Measurements from ENCODE around the gene SDHA. TPM values are rescaled to one million over a fixed set of nuclear protein-coding genes. Genes with fewer than 3 reads are reported as not detected.
A peak's percentile ranks its signal among the peaks of the same experiment; 100 is the strongest.

SDHA gene
- total RNA-seq, 1 donor from 2014 or later, result 232 TPM

DNA sequence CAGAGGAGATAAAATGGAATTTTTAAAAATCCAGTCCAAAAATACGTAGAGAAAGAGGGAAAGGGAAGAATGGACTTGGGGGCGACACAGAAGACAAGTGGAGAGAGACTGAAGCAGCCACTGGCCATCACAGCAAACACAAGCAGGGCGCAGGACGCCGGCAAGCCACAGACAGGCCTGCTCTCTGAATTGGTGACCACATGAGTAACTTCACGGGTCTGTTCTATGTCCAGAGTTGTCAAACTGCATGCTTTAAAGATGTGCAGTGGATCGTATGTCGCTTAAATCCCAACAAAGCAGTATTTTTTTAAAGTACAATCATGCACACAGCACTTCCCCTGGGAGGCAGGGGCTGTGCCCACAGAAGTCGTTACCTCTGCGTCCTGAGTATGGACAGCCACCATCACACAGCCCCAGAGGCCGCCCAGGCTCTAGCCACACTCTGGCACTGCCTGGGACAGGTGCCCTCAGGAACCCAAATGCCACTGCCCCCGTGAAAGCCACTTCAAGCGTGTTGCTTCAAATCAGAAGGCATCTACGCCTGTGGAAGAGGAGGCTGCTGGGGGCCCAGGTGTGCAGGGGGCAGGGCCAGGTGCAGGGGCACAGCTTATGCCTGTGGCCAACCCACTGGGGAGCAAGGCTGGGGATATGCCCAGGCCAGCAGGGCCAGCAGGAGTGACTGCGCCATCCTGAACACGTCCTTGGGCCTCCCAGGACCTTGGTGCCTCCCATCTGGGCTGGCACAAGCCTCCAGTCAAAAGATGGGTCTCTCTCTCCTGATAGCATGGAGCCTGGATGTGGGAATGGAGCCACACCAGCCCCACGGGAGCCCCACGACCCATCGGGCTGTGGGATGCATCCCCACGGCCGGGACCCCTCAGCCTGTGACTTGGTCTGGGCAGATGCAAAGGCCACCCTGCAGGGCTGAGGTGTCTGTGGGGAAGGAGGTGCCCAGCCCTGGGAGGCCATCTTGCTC is 32.7 kb upstream of the SDHA start:
- no peak for ATAC-seq

DNA sequence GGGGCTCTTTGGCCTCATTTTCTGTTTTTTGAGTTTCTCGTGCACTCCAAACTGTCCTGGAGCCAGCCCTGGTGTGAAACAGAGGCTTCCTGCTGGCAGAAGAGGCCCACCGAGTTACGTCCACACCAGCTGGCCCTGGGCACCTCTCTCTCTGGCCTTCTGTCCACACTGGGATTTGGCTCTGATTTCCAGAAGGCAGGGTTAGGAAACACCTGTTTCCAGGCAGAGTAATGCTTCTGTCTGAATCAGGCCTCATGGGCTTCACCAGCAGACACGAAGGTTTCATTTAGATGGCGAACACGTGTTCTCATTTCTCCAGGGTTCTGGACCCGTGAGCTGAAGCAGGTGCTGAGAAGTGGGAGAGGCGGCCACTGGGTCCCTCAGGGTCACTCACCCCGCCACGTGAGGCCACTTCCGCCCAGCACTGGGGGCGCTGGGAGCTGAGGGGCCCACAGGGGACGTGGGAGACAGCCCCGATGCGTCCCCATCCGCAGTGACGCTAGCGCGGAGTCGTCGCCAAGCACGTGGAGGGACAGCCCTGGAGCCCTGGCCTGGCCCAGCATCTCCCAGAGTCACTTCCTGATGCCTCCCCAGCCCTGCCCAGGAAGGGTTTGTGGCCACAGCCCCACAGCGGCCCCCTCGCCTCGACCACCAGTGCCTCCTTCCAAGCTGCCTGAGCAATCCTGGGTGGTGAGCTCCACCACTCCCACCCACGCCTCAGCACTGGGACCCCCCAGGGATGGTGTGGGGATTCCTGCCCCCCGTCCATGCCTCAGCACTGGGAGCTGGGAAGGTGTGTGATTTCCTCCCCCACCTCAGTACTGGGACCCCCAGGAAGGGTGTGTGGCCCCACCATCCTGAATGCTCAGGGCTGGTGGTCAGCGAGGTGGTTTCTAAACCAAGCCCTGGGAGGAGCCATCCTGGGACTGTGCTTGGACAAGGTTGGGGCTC is 31.8 kb upstream of the SDHA start:
- DNase-seq (ENCODE audit: low spot score) (no peak), ATAC-seq (no peak)

More for the DNA sequence above, 32.7 kb upstream of the SDHA start:
- DNase-seq (ENCODE audit: low spot score), result no peak

DNA sequence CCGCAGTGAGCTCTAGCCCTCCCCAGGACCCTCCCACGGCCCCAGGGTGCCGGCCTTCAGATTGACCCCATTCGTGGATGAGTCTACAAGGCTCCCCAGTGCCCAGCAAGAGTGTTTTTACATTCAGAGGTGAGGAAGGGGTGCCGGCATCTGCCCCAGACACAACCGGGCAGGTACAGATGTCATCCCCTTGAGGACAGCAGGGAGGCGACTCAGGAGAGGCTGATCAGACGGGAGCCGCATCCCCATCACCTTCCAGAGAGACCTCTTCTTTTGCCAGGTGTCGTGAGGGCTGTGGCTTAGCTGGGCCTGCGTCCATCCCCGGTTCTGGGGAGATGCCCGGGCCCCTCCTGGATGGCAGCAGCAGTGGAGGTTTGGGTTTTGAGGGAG is 31.1 kb upstream of the SDHA start:
- DNase-seq (ENCODE audit: low spot score), result no peak
- no peak for ATAC-seq

DNA sequence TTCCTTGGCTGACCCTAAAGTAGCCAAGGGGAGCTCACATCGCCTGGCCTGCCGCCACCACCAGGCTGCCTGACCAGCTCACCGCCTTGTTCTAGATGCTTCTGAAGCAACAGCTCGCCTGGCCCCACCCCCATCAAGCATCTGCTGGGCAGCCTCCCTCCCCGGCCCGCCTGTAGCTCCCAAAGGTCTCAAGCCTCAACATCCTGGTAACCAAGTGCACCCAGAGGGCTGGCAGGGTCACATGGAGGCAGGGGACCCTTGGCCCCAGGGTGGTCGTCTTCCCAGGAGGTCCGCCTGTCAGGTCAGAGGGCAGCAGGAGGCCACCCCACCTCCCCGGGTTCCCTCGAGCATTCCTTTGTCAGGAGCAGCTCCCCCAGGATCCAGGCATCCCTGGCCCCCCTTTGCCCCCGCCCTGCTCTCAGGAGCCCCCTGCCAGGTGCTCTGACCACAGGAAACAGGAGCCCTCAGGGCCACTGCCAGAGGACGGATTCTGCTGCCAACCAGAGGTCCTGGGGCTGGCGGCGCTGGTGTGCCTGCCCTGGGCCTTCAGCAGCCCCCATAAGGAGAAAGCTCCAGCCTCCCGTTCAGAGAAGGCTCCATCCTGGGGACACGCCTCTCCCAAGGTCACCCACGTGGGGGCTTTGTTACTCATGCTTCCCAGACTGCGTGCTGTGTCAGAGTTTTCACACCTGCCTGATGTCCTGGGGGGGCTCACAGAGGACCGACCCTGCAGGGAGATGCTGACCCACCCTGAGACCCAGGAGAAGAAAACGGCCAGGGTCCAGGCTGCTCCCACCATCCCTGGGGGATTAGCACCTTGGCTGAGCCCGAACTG is 30.3 kb upstream of the SDHA start:
- DNase-seq (ENCODE audit: low spot score), result no peak
- no peak for ATAC-seq

DNA sequence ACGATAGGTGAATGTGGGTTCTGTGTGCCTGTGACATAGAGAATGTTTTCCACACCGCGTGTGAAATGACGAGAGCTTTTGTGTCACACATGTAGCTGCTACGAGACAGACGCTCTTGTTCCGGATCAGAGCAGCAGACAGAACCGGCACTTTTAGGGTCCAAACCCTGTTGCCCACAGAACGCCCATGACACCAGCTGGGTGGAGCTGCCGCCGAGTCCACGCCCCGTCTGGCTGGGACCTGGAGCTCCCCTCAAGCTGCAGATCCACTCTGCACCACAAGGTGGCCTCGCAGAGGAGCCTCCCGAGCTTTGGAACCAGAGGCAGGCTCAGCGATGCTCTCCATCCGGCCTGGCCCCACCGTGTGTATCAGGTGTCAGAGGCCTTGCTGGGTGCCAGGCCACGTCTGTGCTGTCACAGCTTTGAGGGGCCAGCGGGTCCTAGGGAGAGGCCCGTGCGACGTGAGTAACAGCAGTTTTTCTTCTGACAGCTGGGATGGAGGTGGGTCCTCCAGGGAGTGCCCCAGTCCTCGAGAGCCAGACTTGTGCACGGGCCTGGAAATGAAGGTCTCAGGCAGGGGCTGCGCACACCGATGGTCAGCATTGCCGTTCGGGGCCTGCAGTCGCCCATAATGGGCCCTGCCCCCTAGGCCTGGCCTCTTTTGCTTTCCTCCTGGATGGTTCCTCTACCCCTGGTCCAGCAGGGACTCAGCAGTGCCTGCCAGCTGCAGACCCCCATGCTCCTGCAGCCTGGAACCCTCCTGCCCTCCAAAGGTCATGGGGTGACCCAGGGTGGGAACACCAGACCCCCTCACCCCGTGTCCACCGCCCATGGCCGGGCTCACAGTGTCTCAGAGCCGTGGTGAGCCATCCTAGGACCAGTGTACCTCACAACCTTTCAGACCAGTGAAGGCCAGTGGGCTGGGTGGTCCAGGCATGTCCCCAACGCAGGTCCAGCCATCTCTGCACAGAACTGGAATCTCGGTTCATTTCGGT is 29.3 kb upstream of the SDHA start:
- DNase-seq (ENCODE audit: low spot score) (peak; percentile 85), ATAC-seq (peak; percentile 80)

DNA sequence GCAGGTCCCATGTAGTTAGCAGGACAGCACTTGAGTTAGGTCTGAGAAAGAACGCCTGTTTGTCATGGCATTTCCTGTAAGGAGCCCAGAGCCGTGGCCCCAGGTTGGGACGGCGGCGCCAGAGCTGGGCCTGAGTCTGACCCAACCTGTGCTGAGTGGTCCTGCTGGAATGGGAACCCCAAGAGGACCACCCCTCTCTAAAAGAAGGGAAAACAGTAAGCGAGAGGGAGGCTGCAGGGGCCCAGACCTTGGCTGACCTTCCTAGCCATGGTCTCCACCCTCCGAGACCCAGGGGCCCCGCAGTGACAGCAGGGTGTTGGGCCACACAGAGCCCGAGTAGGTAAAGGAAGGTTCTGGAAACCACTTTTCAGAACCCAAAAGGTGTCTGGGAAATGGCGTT is 28.6 kb upstream of the SDHA start:
- DNase-seq (ENCODE audit: low spot score) (no peak), ATAC-seq (no peak)

DNA sequence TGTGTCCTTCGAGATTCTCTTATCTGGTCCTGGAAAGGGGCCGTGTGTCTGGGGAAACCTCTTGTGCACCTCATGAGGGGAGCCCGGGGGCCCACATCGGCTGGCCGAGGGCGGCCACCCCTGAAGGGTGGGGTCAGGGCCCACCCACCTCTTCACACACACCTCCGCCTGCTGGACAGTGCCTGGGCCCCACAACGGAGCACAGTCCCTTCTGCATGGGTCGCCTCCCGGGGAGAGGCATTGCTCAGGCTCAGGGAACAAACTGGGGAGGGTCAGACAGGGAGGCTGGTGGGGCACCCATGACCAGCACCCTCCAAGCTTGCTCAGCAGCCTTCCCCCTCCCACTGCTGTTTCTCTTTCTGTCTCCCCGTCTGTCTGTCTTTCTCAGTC is 28.1 kb upstream of the SDHA start:
- no peak for DNase-seq (ENCODE audit: low spot score)

DNA sequence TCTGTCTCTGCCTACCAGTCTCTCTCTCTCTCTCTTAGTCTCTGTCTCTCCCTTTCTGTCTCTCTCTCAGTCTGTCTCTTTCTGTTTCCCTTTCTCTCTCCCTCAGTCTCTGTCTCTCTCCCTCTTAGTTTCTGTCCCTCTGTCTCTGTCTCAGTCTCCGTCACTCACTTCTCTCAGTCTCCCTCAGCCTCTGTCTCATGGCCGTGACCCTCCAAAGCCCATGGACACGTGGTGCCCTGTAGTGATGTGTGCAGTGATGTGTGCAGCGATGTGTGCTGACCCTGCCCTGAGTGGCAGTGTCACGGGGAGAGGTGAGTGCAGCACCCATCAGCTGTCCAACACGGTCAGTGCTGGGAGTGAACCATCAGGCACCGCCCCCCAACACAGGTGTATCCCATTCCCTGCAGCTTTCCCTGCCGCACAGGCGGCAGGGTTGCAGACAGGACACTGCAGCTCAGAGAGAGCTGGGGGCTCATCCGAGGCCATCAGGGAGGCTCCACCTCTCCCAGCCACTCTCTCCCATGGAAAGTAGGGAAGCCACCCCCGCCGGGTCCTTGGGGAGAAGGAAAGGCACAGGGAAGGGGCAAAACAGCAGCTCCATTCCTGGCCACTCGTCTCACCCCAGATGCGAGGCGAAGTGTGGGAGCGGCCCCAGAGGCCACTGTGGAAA is 27.6 kb upstream of the SDHA start:
- DNase-seq (ENCODE audit: low spot score), result no peak
- peak; percentile 1 for ATAC-seq

More for the DNA sequence above, 28.1 kb upstream of the SDHA start:
- ATAC-seq, result no peak

DNA sequence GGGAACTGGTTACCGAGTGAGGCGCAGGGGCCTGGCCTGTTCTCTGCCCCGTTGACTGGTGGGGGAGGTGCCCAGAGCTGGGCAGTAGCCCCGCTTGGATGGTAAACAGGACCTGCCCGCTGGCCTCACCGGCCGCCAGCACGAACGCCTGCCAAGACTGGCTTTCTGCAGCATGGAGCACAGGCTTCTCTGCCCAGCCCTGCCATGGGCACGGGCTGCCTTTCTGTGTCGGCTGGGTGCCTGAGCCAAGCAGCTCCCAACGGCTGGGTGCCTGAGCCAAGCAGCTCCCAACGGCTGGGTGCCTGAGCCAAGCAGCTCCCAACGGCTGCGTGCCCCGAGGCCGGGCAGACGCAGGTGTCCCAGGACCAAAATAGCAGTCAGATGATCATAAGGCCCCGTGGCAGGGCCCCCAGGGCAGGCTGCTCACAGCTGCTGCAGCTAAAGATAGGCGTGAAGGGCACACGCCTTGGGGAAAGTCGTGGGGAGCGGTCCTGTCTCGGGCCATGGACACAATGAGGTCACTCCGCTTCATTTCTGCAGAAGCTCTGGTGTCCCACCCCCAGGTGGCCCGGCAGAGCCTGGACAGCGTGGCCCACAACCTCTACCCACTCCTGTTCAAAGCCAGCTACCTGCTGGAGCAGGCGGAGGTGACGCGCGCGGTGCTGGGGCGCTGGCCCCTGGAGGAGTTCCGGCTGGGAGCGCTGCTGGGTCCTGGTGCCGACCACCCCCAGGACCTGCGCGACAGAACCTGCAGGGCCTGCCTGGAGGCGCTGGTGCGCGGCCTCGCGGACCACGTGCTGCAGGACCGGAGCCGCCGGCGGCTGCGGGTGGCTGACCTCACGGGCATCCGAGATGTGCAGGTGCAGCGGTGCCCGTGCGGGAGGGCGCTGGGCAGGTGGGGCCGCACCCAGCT is 26.8 kb upstream of the SDHA start, which contains the start of gene LRRC14B:
Gene LRRC14B, plus strand, starts transcription at position 460 of the 913 bp plus-strand sequence. Its CDS starts 44 bp downstream, at position 504.
- DNase-seq (ENCODE audit: low spot score), result peak; percentile 95
- ATAC-seq, result peak; percentile 88

DNA sequence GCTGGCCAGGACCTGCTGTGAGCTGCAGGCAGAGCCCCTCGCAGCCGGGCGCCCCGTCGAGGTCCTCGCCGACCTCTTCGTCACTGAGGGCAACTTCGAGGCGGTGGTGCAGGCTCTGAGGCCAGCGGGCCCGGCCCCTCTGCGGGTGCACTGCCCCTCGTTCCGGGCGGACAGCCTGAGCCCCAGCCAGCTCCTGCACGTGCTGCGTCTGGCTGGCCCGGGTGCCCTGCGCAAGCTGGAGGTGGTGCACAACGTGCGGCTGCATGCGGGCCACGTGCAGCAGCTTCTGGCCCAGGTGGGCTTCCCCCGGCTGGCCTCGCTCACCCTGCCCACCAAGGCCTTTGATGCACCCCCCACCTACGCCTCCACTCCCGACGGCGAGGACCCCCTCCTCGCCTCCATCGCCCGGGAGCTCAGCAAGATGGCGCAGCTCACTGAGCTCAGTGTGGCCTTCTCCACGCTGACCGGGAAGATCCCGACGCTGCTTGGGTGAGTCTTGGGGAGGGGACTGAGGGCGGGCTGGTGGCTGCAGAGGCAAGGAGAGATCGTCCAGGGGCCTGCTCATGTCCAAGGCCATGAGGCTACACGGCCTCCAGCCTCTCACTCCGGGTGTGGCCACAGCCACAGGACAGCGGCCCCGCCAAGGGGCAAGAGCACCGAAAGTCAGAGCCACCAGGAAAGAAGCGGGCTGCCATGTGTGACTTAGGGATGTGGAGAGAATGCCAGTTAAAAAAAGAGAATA is 26.0 kb upstream of the SDHA start:
- DNase-seq (ENCODE audit: low spot score) (no peak), ATAC-seq (no peak)

DNA sequence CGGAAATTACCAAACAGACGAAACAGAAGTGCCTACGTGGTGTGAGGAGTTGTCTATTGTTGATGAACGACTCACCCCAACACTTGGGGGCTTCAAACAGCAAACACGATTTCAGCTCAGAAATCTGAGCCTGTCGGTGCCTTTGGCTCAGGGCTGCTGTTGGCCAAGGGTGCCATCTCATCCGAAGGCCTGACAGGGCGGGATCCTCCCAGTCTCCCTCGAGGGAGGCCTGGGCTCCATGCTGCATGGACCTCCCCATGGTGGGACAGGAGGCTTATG is 25.5 kb upstream of the SDHA start:
- no peak for DNase-seq (ENCODE audit: low spot score)
- no peak for ATAC-seq

DNA sequence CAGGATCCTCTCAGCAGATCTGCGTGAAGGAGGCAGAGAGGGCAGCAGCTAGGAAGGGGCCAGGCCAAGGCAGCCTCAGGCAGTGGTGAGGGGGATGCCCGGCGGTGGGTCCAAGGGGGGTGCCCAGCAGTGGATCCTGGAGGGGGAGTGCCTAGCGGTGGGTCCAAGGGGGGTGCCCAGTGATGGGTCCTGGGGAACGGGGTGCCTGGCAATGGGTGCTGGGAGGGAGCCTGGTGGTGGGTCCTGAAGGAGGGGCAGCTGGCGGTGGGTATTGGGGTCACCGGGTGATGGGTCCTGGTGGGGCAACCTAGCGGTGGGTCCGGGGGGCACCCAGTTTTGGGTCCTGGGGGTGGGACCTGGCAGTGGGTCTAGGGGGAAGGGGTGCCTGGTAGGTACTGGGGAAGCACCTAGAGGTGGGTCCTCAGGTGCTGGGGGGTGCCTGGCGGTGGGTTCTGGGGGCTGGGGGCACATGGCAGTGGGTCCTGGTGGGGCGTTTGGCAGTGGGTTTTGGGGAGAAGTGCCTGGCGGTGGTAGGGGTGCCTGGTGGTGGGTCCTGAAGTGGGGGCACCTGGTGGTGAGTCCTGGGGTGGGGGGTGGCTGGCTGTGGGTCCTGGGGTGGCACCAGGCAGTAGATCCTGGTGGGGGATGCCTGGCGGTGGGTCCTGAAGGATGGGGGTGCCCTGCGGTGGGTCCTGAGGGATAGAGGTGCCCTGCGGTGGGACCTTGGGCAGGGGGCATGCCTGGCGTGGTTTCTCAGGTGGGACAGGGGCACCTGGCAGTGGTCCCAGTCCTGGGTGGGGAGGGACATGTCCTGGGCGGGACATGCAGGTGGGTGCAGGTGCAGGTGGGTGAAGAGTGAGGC is 24.9 kb upstream of the SDHA start:
- ATAC-seq (no peak), DNase-seq (ENCODE audit: low spot score) (no peak)

DNA sequence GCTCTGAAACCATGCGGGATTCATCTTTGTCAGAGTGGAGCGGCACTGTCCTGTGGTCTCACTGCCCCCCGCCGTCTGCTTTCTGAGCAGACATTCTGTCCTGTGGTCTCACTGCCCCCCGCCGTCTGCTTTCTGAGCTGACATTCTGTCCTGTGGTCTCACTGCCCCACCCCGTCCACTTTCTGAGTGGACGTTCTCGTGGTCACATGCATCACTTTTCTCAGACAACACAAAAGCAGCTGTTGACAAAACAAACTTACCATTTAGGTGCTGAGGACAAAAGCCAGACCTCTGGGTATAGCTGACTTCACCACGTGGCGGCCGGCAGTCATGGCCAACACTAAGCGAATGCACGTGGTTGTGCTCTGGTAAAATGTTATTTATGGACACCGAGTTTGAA is 24.0 kb upstream of the SDHA start:
- DNase-seq (ENCODE audit: low spot score) (no peak), ATAC-seq (no peak)

DNA sequence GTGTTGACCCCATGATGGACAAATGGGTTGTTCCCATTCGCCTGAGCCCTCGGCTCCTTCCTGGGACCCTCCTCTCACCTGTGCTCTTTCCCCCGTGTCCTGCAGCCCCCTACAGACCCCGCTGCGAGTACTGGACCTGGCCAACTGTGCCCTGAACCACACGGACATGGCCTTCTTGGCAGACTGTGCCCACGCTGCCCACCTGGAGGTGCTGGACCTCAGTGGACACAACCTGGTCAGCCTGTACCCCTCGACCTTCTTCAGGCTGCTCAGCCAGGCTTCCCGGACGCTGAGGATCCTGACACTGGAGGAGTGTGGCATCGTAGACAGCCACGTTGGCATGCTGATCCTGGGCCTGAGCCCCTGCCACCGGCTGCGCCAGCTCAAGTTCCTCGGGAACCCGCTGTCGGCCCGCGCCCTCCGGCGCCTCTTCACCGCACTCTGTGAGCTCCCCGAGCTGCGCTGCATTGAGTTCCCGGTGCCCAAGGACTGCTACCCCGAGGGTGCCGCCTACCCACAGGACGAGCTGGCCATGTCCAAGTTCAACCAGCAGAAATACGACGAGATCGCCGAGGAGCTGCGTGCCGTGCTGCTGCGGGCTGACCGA is 23.4 kb upstream of the SDHA start:
- DNase-seq (ENCODE audit: low spot score) (no peak), ATAC-seq (no peak)

DNA sequence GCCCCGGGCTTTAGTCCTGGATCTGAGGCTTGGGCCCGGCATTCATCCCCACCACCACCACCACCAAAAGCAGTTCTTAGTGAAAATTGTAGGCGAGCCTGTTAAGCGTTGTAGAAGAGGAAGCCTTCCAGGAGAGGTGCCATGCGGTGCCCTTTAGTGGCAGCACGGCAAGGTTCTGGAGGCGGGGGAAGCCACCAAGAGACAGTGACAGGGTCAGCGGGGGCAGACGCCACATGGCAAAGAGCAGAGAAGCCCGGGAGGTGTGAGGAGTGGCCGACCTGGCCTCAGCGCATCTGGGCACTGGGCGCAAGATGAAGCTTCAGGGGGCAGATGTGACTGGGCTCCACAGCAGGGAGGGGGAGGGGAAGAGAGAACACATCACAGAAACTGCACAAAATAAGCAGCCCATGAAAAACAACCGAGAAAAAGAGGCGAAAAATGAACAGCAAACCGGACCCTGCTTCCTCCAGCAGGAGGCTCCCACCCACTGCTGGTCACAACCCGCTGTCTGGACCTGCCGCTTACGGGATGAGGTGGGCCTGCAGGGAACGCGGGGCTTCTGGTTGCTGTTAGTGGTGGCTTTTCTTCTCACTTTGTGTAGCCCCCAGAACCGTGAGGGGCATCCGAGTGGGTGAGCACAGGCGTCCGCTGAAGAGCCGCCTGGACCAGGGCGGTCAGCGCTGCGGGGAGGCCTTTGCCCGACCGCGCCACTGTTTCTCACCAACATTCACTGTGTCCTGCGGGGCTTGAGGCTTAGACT is 22.5 kb upstream of the SDHA start:
- DNase-seq (ENCODE audit: low spot score), result no peak
- ATAC-seq, result no peak

Measured in left lobe of liver (tissue), 2 donors.